Mesenchymal stem cell (in vitro differentiated cells and primary cell): ENCODE data around the gene TRPC5OS.

ENCODE experiments used
- DNase-seq: peaks from one replicate; pipeline ENCODE4 v3.0.0-alpha.2; 2013
- H2AFZ ChIP-seq: one replicate; pipeline ENCODE4 v1.6.1; 2013; ENCODE audit warnings: low read depth, mild to moderate bottlenecking, control low read depth, inconsistent platforms, low read length, moderate library complexity
- H2AK5ac ChIP-seq: 2 replicates; pipeline ENCODE4 v1.6.1; 2013; ENCODE audit warnings: low read length, moderate library complexity, mild to moderate bottlenecking, inconsistent platforms; ENCODE audit not compliant: severe bottlenecking
- H2BK120ac ChIP-seq: one replicate; pipeline ENCODE4 v1.6.1; 2013; ENCODE audit warnings: low read depth, mild to moderate bottlenecking, inconsistent platforms, low read length, moderate library complexity
- H2BK12ac ChIP-seq, 2 experiments: one replicate each; pipeline ENCODE4 v1.6.1; 2013; ENCODE audit warnings: inconsistent platforms in 2 of 2, low read length in 2 of 2, mild to moderate bottlenecking in 2 of 2, moderate library complexity in 2 of 2, control low read depth in 1 of 2
- H2BK15ac ChIP-seq: one replicate; pipeline ENCODE4 v1.6.1; 2013; ENCODE audit warnings: mild to moderate bottlenecking, low read depth, inconsistent platforms; ENCODE audit not compliant: poor library complexity, severe bottlenecking
- H2BK5ac ChIP-seq: 2 replicates; pipeline ENCODE4 v1.6.1; 2013; ENCODE audit warnings: low read depth, mild to moderate bottlenecking, low read length, control low read depth, inconsistent platforms; ENCODE audit not compliant: poor library complexity, severe bottlenecking
- H3K14ac ChIP-seq, 2 experiments: one replicate each; pipeline ENCODE4 v1.6.1; 2013; ENCODE audit warnings: inconsistent platforms in 2 of 2, low read length in 2 of 2, control low read depth in 1 of 2, mild to moderate bottlenecking in 1 of 2, moderate library complexity in 1 of 2
- H3K18ac ChIP-seq, 2 experiments: one replicate each; pipeline ENCODE4 v1.6.1; 2013; ENCODE audit warnings: inconsistent platforms in 2 of 2, low read length in 2 of 2, control low read depth in 1 of 2, low read depth in 1 of 2, mild to moderate bottlenecking in 1 of 2
- H3K23ac ChIP-seq, 2 experiments: one replicate each; pipeline ENCODE4 v1.6.1; 2013; ENCODE audit warnings: inconsistent platforms in 2 of 2, low read length in 2 of 2, mild to moderate bottlenecking in 2 of 2, moderate library complexity in 2 of 2, control low read depth in 1 of 2
- H3K27ac ChIP-seq: 2 replicates; pipeline ENCODE4 v1.5.1; 2013; ENCODE audit warnings: mild to moderate bottlenecking, moderate library complexity, low read length, control low read depth, inconsistent platforms; ENCODE audit not compliant: poor library complexity, severe bottlenecking
- H3K27me3 ChIP-seq, 2 experiments: 2 replicates each; pipeline versions ENCODE4 v1.6.1 to v1.7.0; 2013; ENCODE audit warnings: low read length in 2 of 2, mild to moderate bottlenecking in 2 of 2, moderate library complexity in 2 of 2, control low read depth in 1 of 2, inconsistent platforms in 1 of 2; ENCODE audit not compliant: control insufficient read depth in 1 of 2, insufficient read depth in 1 of 2
- H3K36me3 ChIP-seq, 2 experiments: 2 replicates each; pipeline versions ENCODE4 v1.6.1 to v1.7.0; 2013; ENCODE audit warnings: low read length in 2 of 2, control low read depth in 1 of 2, inconsistent platforms in 1 of 2, low read depth in 1 of 2, mild to moderate bottlenecking in 1 of 2; ENCODE audit not compliant: insufficient read depth in 2 of 2, control insufficient read depth in 1 of 2
- H3K4ac ChIP-seq, 2 experiments: one replicate each; pipeline ENCODE4 v1.6.1; 2013; ENCODE audit warnings: inconsistent platforms in 2 of 2, low read length in 2 of 2, mild to moderate bottlenecking in 2 of 2, moderate library complexity in 2 of 2, control low read depth in 1 of 2, low read depth in 1 of 2
- H3K4me1 ChIP-seq: 2 replicates; pipeline ENCODE4 v1.6.1; 2013; ENCODE audit warnings: low read depth, low read length, control low read depth; ENCODE audit not compliant: control insufficient read depth, insufficient read depth
- H3K4me2 ChIP-seq: 2 replicates; pipeline ENCODE4 v1.6.1; 2013; ENCODE audit warnings: low read length, mild to moderate bottlenecking, inconsistent platforms; ENCODE audit not compliant: poor library complexity, severe bottlenecking
- H3K4me3 ChIP-seq, 2 experiments: 2 replicates each; pipeline versions ENCODE4 v1.5.1 to v1.7.0; 2013; ENCODE audit warnings: low read length in 2 of 2, mild to moderate bottlenecking in 2 of 2, control low read depth in 1 of 2, low read depth in 1 of 2; ENCODE audit not compliant: insufficient read depth in 1 of 2
- H3K79me1 ChIP-seq: replicated peaks from 2 replicates; pipeline ENCODE4 v1.6.1; 2013; ENCODE audit warnings: mild to moderate bottlenecking, control low read depth, low read length, inconsistent platforms; ENCODE audit not compliant: poor library complexity, severe bottlenecking
- H3K9ac ChIP-seq: 2 replicates; pipeline ENCODE4 v1.7.0; 2013; ENCODE audit warnings: mild to moderate bottlenecking, low read length, moderate library complexity
- H3K9me3 ChIP-seq: 2 replicates; pipeline ENCODE4 v1.7.0; 2013; ENCODE audit warnings: mild to moderate bottlenecking, low read length; ENCODE audit not compliant: control insufficient read depth
- H4K8ac ChIP-seq: one replicate; pipeline ENCODE4 v1.6.1; 2013; ENCODE audit warnings: inconsistent platforms, mild to moderate bottlenecking, low read length, moderate library complexity
- H4K91ac ChIP-seq: one replicate; pipeline ENCODE4 v1.6.1; 2013; ENCODE audit warnings: mild to moderate bottlenecking, low read length, inconsistent platforms
- WGBS: methylation state at CpG from one replicate; pipeline ENCODE4 v1.1.7; 2013; ENCODE audit warnings: mixed read lengths; 5-methylcytosine and 5-hydroxymethylcytosine counted together

Gene TRPC5OS

DNA sequence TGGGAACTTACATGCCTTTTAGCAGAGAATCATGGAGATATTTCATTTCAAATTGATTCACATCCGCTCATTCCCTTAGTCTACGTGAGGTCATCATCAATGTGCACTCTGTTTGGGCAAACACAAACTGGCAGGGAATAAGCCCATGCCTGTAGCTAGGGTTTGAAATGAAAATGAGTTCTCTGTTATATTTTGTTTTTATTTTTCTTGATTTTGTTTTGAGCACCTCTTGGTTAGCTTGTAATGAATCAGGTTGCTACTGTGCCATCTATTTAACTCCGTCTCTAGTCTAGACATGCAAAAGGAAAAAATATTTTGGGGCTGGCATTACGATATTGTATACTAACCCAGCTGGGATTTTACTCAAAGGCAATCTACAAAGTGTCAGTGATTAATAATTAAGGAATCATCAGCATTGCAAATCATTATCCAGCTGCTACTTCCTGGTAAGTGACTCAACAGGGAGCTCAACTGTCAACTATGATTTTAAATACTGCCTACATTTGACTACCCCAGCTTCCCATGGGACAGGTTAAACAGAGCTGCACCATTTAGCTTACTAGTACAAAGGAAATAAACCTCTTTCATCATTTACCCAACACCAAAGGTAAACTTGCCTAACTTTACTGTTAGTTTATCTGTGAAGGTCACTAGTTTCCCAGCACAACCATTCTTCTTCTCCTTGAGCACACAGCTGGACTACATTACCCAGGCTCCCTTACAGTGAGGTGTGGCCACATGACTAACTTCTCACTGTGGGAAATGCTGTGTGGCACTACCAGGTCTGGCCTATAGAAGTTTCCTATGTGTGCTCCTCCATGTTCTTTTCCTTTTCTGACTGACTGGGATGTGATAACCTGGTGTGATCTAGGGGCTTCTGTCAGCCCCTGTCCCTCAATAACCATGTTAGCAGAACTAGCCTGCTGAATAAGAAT, 21.2 kb upstream of the TRPC5OS start:
- no peak overlapping the region for H3K23ac ChIP-seq
- no peak overlapping the region for H2AK5ac ChIP-seq
- H2AFZ ChIP-seq, result no peak overlapping the region
- WGBS, result 94% methylated on average over 2 of the region's 4 CpGs
- H3K27me3 ChIP-seq, result peaks cover 0 to 35% of the 10 kb centered on the region in 2 experiments
- no peak overlapping the region for H4K8ac ChIP-seq
- no peak overlapping the region for H2BK15ac ChIP-seq
- no peak overlapping the region for H2BK5ac ChIP-seq
- H3K79me1 ChIP-seq, result no peaks in the 10 kb centered on the region
- no peak overlapping the region for H3K18ac ChIP-seq
- peak; percentile 9 for DNase-seq
- no peak overlapping the region for H3K4me2 ChIP-seq
- no peak overlapping the region for H3K14ac ChIP-seq
- no peak overlapping the region for H2BK120ac ChIP-seq
- H3K9me3 ChIP-seq, result no peaks in the 10 kb centered on the region
- no peak overlapping the region for H3K4ac ChIP-seq
- no peak overlapping the region for H2BK12ac ChIP-seq
- no peaks in the 10 kb centered on the region for H3K4me1 ChIP-seq
- H3K36me3 ChIP-seq, result no peaks in the 10 kb centered on the region
- H4K91ac ChIP-seq, result no peak overlapping the region
- H3K9ac ChIP-seq, result no peak overlapping the region
- H3K27ac ChIP-seq, result no peak overlapping the region
- no peak overlapping the region for H3K4me3 ChIP-seq

DNA sequence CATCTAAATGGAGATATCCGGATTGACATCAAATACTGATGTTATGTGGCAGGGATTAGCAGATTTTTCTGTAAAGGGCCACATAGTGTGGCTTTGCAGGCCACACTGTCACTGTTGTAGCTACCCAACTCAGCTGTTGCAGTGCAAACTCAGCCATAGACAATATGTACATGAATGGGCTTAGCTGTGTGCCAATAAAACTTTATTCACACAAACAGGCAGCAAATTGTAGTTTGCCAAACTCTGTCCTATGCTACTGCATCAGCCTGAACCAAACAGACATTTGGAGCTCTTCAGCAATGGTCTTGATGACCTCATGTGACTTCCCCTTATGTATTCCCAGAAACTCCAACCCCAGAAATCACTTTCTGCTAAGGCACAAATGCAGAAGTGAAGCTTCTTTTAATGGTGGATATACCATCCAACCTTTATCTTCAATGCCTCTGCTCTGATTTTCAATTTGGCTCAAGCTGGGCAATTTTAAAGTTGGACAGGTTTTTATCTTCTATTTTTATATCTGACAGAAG, 18.4 kb upstream of the TRPC5OS start:
- no peak overlapping the region for H3K4ac ChIP-seq
- 83% methylated on average over 1 of the region's 1 CpG for WGBS
- H3K9me3 ChIP-seq, result no peaks in the 10 kb centered on the region
- no peak overlapping the region for H2BK120ac ChIP-seq
- H3K18ac ChIP-seq, result no peak overlapping the region
- H4K8ac ChIP-seq, result no peak overlapping the region
- H3K23ac ChIP-seq, result no peak overlapping the region
- no peak overlapping the region for H3K27ac ChIP-seq
- no peak overlapping the region for H2BK15ac ChIP-seq
- H3K79me1 ChIP-seq, result no peaks in the 10 kb centered on the region
- no peak overlapping the region for H3K9ac ChIP-seq
- H2AK5ac ChIP-seq, result no peak overlapping the region
- no peaks in the 10 kb centered on the region for H3K4me1 ChIP-seq
- H3K36me3 ChIP-seq, result no peaks in the 10 kb centered on the region
- H2BK5ac ChIP-seq, result no peak overlapping the region
- DNase-seq, result no peak
- H4K91ac ChIP-seq, result no peak overlapping the region
- no peak overlapping the region for H3K4me2 ChIP-seq
- H3K27me3 ChIP-seq, result peaks cover 0 to 26% of the 10 kb centered on the region in 2 experiments
- H2BK12ac ChIP-seq, result no peak overlapping the region
- H3K4me3 ChIP-seq, result no peak overlapping the region
- no peak overlapping the region for H3K14ac ChIP-seq
- no peak overlapping the region for H2AFZ ChIP-seq

DNA sequence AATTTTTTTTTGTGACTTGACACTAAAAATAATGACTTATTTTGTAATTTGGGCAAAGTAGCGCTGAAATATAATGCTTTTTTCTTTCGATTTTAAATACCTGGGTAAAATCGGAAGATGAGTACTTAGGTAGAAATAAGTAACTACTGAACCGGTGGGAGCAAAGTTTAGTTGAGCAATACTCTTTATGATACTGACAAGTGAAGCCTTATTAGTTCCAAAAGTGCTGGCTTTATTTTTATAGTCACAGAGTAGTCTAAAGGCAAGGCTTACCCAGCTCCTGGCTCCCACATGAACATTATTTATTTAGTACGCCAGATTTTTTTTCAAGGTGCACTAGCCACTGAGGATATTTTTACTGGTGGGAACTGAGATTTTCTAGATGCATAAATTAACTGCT, 14.4 kb upstream of the TRPC5OS start:
- WGBS, result 94% methylated on average over 4 of the region's 5 CpGs
- no peak overlapping the region for H2BK5ac ChIP-seq

DNA sequence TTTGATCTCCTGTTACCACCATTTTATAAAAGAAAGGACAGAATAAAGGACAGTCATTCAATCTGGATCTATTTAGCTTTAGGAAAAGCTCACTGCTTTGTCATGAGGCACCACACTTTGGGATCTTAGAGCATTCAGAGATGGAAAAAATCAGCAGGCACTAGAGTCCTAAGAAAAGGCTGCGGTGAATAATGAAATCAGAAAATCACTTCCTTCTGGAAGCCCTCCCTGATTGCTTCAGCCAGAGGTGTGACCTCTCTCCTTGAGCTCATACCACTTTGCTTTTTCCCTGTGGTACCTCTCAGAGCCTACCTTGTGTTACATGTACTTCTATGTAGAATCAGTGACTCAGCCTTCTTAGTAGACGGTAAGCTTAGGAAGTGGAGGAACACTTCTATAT, 8.7 kb upstream of the TRPC5OS start:
- no peak for DNase-seq
- Histone ChIP-seq H3K27me3 (peaks cover 0 to 60% of the 10 kb centered on the region in 2 experiments), H3K4me3 (no peak overlapping the region), H3K9me3 (no peaks in the 10 kb centered on the region), H3K4me2 (no peak overlapping the region), H2AK5ac (no peak overlapping the region), H2BK12ac (no peak overlapping the region), H4K8ac (no peak overlapping the region), H2AFZ (no peak overlapping the region), H3K4me1 (no peaks in the 10 kb centered on the region), H3K9ac (no peak overlapping the region), H4K91ac (no peak overlapping the region), H3K36me3 (no peaks in the 10 kb centered on the region), H3K79me1 (no peaks in the 10 kb centered on the region), H2BK120ac (no peak overlapping the region), H3K14ac (no peak overlapping the region), H2BK15ac (no peak overlapping the region), H3K18ac (no peak overlapping the region), H3K4ac (no peak overlapping the region), H3K23ac (no peak overlapping the region), H2BK5ac (no peak overlapping the region), H3K27ac (no peak overlapping the region)
- WGBS, result 100% methylated on average over 1 of the region's 2 CpGs

More for the DNA sequence above, 14.4 kb upstream of the TRPC5OS start:
- Histone ChIP-seq H3K4me1 (no peaks in the 10 kb centered on the region), H3K18ac (no peak overlapping the region), H3K9ac (no peak overlapping the region), H2AFZ (no peak overlapping the region), H3K14ac (no peak overlapping the region), H2BK15ac (no peak overlapping the region), H3K23ac (no peak overlapping the region), H3K4me2 (no peak overlapping the region), H4K91ac (no peak overlapping the region), H2BK120ac (no peak overlapping the region), H4K8ac (no peak overlapping the region), H3K4ac (no peak overlapping the region), H3K4me3 (no peak overlapping the region), H3K27me3 (peaks cover 0 to 33% of the 10 kb centered on the region in 2 experiments), H3K27ac (no peak overlapping the region), H3K36me3 (no peaks in the 10 kb centered on the region), H2BK12ac (no peak overlapping the region), H2AK5ac (no peak overlapping the region), H3K9me3 (no peaks in the 10 kb centered on the region), H3K79me1 (no peaks in the 10 kb centered on the region)
- no peak for DNase-seq
